Hematopoietic multipotent progenitor cell treated with erythropoietin and hydrocortisone succinate and interleukin-3 and kit ligand, for 15 days (in vitro differentiated cells): ENCODE data around the gene RNF212.
"Not testable (repeated sequence)": the region's sequence is repeated elsewhere in the genome, so short reads cannot be mapped to it uniquely, and the experiment has no call there.

Source experiments
- DNase-seq: peaks from one replicate; pipeline ENCODE4 v3.0.0-alpha.2; 2015; ENCODE audit warnings: low spot score

The RNF212 gene

GRCh38 chr4:1113311-1114009 is at the start of gene RNF212:
RNF212 (minus strand) TSS chr4:1113564; CDS start chr4:1113464, 100 bp downstream.
- DNase-seq = no peak

- DNase-seq = no peak
These were observed 47.0 kb upstream of the RNF212 start for GRCh38 chr4:1160351-1160750.

GRCh38 chr4:1156069-1156468 is 42.7 kb upstream of the RNF212 start:
- DNase-seq = no peak

- DNase-seq = no peak
These were observed 42.0 kb upstream of the RNF212 start for GRCh38 chr4:1155314-1155713.

- DNase-seq = no peak
These were observed 41.3 kb upstream of the RNF212 start for GRCh38 chr4:1154523-1155182.

GRCh38 chr4:1154126-1154522 is 40.8 kb upstream of the RNF212 start:
- DNase-seq = no peak

- DNase-seq = no peak
These were observed 40.3 kb upstream of the RNF212 start for GRCh38 chr4:1153567-1154090.

GRCh38 chr4:1152290-1152689 is 38.9 kb upstream of the RNF212 start:
- no peak for DNase-seq

GRCh38 chr4:1151541-1151940 is 38.2 kb upstream of the RNF212 start:
- no peak for DNase-seq

- no peak for DNase-seq
These were observed 37.5 kb upstream of the RNF212 start for GRCh38 chr4:1150875-1151274.

GRCh38 chr4:1139860-1140259 is 26.5 kb upstream of the RNF212 start:
- DNase-seq = no peak

GRCh38 chr4:1137850-1138249 is 24.5 kb upstream of the RNF212 start:
- no peak for DNase-seq

- peak; percentile 32 for DNase-seq
These were observed 23.9 kb upstream of the RNF212 start for GRCh38 chr4:1137063-1137776.

- DNase-seq = peak; percentile 43
These were observed 22.7 kb upstream of the RNF212 start for GRCh38 chr4:1136048-1136447.

- no peak for DNase-seq
These were observed 19.7 kb upstream of the RNF212 start for GRCh38 chr4:1133033-1133432.

GRCh38 chr4:1130316-1131186 is 17.2 kb upstream of the RNF212 start:
- peak; percentile 84 for DNase-seq

GRCh38 chr4:1126506-1126905 is 13.1 kb upstream of the RNF212 start:
- DNase-seq = no peak

GRCh38 chr4:1125466-1125865 is 12.1 kb upstream of the RNF212 start:
- DNase-seq = not testable (repeated sequence)

- DNase-seq = no peak
These were observed 11.5 kb upstream of the RNF212 start for GRCh38 chr4:1124818-1125217.

GRCh38 chr4:1122505-1122904 is 9.1 kb upstream of the RNF212 start:
- peak; percentile 66 for DNase-seq

GRCh38 chr4:1116838-1117237 is 3.5 kb upstream of the RNF212 start:
- DNase-seq = no peak
